GM21576 (cell line): ENCODE results near the gene CHRDL2.
"Not testable (repeated sequence)": the region's sequence is repeated elsewhere in the genome, so short reads cannot be mapped to it uniquely, and the experiment has no call there.

Experiments used
- ATAC-seq: cut with Tn5 transposase; IDR thresholded peaks from one replicate; pipeline ENCODE4 v1.9.1; 2021; ENCODE audit warnings: mild to moderate bottlenecking, moderate library complexity; ENCODE audit not compliant: unreplicated experiment

The CHRDL2 gene

DNA sequence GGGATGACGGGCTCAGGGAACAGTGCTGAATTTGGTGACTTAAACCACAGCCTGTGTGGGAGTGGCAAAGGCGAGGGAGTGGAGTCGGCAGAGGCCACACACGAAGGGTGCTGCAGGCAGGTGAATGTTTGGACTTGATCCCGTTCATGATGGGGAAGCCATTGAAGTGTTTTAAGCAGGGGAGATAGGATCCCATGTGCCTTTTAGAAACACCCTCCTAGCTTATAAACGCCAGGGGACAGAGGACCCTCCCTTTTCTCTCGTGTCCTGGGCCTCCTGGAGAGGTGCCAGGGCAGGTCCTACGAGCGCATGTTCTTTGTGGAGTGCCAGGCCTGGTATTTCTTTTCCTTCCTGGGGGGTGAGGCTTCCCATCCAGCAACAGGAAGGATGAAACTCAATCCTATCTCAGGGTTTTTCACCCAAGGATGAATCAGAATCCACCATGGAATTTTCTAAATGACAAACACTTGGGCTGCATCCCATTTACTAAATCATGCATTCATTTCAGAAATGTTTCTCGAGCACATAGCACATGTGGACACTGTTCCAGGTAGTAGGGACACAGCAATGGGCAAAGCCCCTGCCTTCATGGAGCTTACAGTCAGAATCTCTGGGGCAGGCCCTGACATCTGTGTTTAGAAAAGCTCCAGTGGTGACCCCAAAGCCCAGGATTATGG is 59.6 kb downstream of the CHRDL2 start:
- no peak for ATAC-seq

DNA sequence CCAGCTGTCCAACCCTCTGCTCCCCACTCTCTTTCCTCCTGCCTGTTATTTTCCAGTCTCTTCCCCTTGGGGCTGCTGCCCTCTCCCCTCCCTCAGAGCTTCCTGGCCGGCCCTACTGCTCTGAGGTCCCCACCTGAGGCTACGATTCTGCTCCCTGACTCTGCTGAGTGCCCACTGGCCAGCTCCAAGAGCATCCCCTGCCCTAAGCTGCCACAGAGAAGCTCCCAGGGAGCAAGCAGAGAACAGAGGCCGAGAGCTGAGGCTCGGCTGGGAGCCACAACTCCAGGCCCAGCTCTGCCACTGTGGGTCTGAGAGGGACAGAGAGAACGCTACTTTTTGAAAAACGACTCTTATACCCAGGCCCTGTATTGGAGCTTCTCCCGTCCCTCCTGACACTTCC is 61.1 kb downstream of the CHRDL2 start:
- ATAC-seq, result no peak

DNA sequence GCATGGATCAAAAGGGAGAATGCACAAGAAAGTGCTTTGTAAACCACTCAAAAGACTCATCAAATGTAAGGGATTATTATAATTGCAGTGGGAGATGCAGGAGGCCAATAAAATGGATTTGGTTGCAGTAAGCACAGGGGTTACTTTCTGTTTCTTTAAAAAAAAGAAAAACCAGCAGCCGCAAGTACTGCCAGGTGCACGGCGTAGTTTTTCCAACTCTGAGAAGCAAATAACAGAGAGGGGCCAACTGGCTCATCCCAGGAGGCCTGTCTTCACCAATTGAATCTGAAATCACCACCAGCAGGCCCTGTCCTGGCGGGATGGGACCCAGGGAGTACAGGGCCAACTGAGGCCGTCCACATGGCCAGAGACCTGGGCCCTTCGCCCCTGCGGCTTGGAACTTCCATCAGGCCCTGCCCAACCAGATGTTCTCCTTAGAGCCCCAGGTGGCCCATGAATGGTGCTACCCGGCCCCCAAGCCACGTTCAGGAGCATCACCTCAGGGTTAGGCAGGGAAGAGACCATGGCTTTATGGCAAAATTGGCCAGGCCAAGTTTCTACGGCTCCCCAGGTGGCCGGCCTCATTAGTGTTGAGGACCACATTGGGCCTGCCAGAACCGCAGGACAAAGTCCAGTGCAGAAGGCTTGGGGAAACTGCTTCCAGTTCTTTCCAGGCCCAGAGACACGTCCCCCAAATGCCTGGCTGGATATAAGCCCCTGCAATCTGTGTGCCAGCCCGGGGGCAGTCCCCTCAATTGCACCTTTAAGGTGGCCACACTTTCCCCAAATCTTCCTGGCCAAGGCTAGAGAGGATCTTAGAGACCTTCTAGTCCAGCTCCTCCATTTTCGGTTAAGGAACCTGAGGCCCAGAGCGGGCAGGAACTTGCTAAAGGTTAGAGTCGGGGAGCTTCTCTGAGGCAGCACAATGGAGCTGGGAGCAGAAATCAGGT is 61.7 kb downstream of the CHRDL2 start:
- ATAC-seq, result no peak

DNA sequence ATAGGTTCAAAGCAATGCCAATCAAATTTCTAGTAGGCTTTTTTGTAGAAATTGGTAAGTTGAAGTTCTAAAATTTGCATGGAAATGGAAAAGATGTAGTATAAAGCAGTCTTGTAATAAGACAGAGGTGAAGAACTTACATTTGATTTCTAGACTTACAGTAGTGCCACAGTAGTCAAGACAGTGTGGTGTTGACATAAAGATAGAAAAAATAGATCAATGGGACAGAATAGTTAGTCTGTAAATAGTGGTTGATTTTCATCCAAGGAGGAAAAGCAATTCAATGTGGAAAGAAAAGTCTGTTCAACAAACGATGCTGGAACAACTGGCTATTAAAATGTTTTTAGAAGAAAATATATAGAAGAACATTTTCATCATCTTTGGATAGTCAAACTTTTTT is 67.9 kb downstream of the CHRDL2 start:
- ATAC-seq, result no peak

DNA sequence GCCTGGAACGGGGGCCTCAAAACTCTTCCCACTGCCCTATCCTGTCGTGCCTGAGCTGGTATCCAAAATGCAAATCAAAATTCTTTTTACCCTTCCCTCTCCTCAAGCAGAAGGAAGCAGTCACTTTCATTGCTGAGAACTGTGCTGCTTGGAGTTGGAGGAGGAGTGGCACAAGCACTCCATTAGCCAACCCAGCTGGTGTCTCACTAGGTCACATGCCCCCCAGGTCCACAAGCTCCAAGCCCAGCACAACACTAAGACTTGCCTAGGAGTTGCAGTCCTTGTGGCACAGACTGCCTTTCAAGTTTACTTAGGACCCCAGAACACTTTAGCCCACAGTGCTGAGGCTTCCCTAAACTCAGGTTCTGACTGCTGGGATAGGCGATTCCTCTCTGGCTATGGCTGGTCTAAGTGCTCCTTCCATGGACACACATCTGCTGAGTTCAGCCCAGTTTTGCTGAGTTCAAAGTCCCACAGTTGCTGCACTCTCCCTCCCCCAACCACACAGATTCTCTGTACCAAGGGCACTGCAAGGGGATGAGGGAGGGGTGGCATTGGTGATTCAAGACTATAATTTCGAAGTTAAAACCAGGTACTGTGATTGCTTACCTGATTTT is 68.6 kb downstream of the CHRDL2 start:
- ATAC-seq, result no peak

DNA sequence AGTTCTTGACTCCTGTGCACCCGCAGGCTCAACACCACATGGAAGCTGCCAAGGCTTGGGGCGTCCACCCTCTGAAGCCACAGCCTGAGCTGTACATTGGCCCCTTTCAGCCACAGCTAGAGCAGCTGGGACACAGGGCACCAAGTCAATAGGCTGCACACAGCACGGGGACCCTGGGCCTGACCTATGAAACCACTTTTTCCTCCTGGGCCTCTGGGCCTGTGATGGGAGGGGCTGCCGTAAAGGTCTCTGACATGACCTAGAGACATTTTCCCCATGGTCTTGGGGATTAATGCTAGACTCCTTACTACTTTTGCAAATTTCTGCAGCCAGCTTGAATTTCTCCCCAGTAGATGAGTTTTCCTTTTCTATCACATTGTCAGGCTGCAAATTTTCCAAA is 72.1 kb downstream of the CHRDL2 start:
- ATAC-seq, result not testable (repeated sequence)

DNA sequence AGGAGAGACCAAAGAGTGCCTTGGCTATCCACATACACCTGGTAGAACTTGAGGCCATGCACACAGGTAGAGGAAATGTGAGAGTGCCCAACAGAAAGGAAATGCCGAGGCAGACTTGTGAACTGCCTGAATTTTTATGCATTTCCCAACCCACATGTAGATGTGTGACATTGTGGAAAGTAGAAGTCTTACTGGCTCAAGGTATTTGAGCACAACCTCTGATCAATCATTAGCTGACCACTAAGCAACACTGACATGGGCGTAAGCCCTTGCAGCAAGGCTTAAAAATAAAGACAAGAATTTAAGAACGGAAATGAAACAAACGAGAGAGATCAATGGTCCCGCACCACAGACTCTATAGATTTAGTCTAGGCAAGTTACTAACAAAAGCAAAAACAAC is 76.2 kb downstream of the CHRDL2 start:
- ATAC-seq, result no peak

DNA sequence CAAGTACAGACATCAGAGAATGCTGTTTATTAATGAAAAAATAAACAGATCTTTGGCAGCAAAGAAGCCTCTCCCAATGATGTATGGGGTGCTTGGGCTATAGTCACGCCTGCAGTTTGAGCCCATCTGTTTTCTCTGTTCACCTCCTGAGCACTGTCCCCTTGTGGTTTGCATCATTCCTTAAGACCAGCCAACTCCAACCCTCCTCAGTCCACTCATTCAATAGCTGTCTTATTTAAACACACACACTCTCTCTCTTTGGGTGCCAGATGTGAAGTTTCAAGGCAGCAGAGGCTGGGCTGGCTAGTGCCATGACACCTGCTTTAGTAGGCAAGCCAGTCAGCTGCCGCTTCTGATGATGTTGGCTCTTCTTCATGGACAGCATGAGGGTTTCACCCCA is 80.7 kb downstream of the CHRDL2 start:
- ATAC-seq, result no peak

DNA sequence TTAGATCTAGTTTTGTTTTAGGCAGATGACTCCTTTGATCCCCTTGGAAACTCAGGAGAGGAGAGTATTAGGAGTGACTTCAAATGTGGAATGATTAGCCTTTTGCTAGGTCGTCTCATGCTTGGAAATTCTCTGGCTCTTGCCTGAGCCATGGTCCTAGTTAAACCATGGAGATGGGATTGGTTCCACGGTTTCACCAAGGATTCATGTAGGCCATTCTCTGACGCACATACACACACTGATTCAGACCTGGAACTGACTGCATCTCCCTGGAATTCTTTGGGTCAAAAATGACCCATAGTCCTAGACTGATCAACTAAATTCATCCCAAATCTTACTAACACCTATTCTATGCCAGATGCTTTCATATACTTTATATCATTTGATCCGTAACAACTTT is 82.3 kb downstream of the CHRDL2 start:
- ATAC-seq, result no peak

DNA sequence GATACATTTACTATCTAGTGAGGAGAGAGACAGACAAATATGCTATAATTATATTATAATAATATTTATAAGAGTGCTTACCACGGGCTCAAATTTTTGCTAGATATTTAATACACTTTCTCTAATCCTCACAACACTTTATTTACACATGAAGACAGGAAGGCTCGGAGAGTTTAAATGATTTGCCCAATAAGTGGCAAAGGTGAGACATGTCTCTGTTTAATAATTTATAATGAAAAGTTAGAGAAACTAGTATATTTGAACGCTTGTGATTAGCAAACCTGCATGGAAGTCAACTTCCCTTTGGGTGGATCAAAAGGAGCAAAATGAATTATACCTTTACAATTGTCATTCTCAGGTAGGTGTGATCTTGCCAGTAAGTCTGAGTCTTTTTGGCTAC is 83.4 kb downstream of the CHRDL2 start:
- no peak for ATAC-seq

DNA sequence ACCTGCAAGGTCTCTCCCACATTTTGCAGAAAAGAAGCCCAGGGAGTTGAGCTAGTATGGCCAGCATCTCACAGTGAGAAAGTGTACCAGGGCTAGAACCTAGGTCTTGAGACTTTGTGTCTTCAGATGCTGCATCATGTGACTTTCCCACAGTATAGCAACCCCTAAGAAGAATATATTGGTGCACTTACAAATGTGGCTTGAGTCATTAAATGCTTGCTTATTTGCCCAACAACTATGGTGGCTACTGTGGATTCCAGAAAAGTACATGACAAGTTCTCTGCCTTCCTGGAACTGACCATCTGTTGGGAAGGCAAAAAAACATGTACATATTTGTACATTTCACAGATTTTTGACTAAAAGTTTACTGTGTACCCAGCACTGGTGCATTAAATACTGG is 83.8 kb downstream of the CHRDL2 start:
- no peak for ATAC-seq

DNA sequence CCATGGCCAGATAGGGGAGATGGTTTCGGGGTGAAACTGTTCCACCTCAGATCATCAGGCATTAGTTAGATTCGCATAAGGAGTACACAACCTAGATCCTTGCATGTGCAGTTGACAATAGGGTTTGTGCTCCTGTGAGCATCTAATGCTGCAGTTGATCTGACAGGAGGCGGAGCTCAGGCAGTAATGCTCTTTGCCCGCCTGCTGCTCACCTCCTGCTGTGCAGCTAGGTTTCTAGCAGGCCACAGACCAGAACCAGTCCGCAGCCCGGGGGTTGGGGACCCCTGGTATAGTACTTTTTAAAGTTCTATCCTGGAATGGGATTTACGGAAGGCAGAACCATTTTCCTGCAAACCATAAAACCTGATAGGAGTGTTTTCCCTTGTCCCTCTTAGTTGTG is 84.3 kb downstream of the CHRDL2 start:
- ATAC-seq, result no peak
